Measurements from ENCODE around the gene DPYD.

GRCh38 chr1:97351846-97352245, 569.0 kb downstream of the DPYD start:
- no peak for TF ChIP-seq CTCF (IDR thresholded peaks at IDR 0.05; ENCODE audit: insufficient read depth, low read depth, low read length)
- no peak for TF ChIP-seq EZH2 (IDR thresholded peaks at IDR 0.05; ENCODE audit: insufficient read depth, low read length)

Data from astrocyte (in vitro differentiated cells and primary cell).